GM23248 (cell line): ENCODE data around the gene FMO3. TPM values are rescaled to one million over a fixed set of nuclear protein-coding genes. Genes with fewer than 3 reads are reported as not detected.

ENCODE experiments used
- DNase-seq: peaks from one replicate; pipeline ENCODE4 v3.0.0-alpha.2; 2015
- H2AFZ ChIP-seq: fragments of 200-600 bp; sonication (generic); 2 replicates; pipeline ENCODE4 v1.6.1; 2016; ENCODE audit warnings: antibody characterized with exemption
- H3F3A ChIP-seq: fragments of 200-600 bp; sonication (generic); 2 replicates; pipeline ENCODE4 v1.6.1; 2016; ENCODE audit warnings: mild to moderate bottlenecking, antibody characterized with exemption, mixed run types; ENCODE audit not compliant: insufficient read depth
- H3K27ac ChIP-seq: fragments of 200-600 bp; sonication (generic); 2 replicates; pipeline ENCODE4 v1.5.1; 2016; ENCODE audit warnings: mild to moderate bottlenecking
- H3K27me3 ChIP-seq: fragments of 200-600 bp; sonication (generic); replicated peaks from 2 replicates; pipeline ENCODE4 v1.6.1; 2016; ENCODE audit warnings: mild to moderate bottlenecking; ENCODE audit not compliant: insufficient read depth
- H3K36me3 ChIP-seq: fragments of 200-600 bp; sonication (generic); 2 replicates; pipeline ENCODE4 v1.6.1; 2016; ENCODE audit warnings: low read depth, mild to moderate bottlenecking
- H3K4me1 ChIP-seq: fragments of 200-600 bp; sonication (generic); 2 replicates; pipeline ENCODE4 v1.6.1; 2016; ENCODE audit warnings: mild to moderate bottlenecking; ENCODE audit not compliant: insufficient read depth
- H3K4me2 ChIP-seq: fragments of 200-600 bp; sonication (generic); one replicate; pipeline ENCODE4 v1.6.1; 2016; ENCODE audit warnings: mild to moderate bottlenecking; ENCODE audit not compliant: unreplicated experiment
- H3K4me3 ChIP-seq: fragments of 200-600 bp; sonication (generic); 2 replicates; pipeline ENCODE4 v1.5.1; 2016; ENCODE audit warnings: mild to moderate bottlenecking
- H3K79me2 ChIP-seq: fragments of 200-600 bp; sonication (generic); 2 replicates; pipeline ENCODE4 v1.6.1; 2016; ENCODE audit warnings: mild to moderate bottlenecking; ENCODE audit not compliant: insufficient read depth
- H3K9ac ChIP-seq: fragments of 200-600 bp; sonication (generic); 2 replicates; pipeline ENCODE4 v1.6.1; 2016; ENCODE audit warnings: mild to moderate bottlenecking
- H3K9me2 ChIP-seq: fragments of 200-600 bp; sonication (generic); 2 replicates; pipeline ENCODE4 v1.6.1; 2016; ENCODE audit warnings: mixed run types, mild to moderate bottlenecking, moderate library complexity; ENCODE audit not compliant: insufficient read depth
- H3K9me3 ChIP-seq: fragments of 200-600 bp; sonication (generic); one replicate; pipeline ENCODE4 v1.6.1; 2017; ENCODE audit warnings: low read depth
- H4K20me1 ChIP-seq: fragments of 200-600 bp; sonication (generic); 2 replicates; pipeline ENCODE4 v1.6.0; 2016; ENCODE audit not compliant: insufficient read depth
- EZH2 ChIP-seq: fragments of 200-600 bp; sonication (generic); IDR thresholded peaks from 2 replicates; pipeline ENCODE4 v1.6.1; 2018; ENCODE audit warnings: antibody characterized with exemption, mild to moderate bottlenecking; ENCODE audit not compliant: insufficient read depth, poor library complexity, severe bottlenecking
- EZH2phosphoT487 ChIP-seq: fragments of 200-600 bp; sonication (generic); IDR thresholded peaks from 2 replicates; pipeline ENCODE4 v1.6.1; 2018; ENCODE audit warnings: antibody characterized with exemption, moderate library complexity, mild to moderate bottlenecking, low read depth; ENCODE audit not compliant: insufficient read depth
- WGBS, 2 experiments: methylation state at CpG; one replicate each; pipeline ENCODE4 v1.1.6; 2015 to 2017; ENCODE audit warnings: low lambda C conversion rate in 2 of 2, low coverage in 1 of 2; ENCODE audit errors: missing lambda C conversion rate in 2 of 2; 5-methylcytosine and 5-hydroxymethylcytosine counted together
- in situ Hi-C: fragments of 300-500 bp; cut with MboI; formaldehyde crosslinking; loops from 2 replicates; pipeline ENCODE4 v1.15.0; 2020
- polyA plus RNA-seq: library from polyadenylated mRNA; unstranded; fragments of >200 nt; fragmentation: Nextera tagmentation; extraction: Ambion mirVana; gene quantifications from 2 replicates; pipeline ENCODE4 v1.2.1, GENCODE V29; 2016
- total RNA-seq: library from RNA; depleted of rRNA; stranded (reverse); fragments of >200 nt; shearing (Covaris generic); gene quantifications from 2 replicates; pipeline ENCODE4 v1.2.3, GENCODE V29; 2014

Gene FMO3
- total and polyA plus RNA-seq, 2 experiments from 2014 or later: not detected

DNA sequence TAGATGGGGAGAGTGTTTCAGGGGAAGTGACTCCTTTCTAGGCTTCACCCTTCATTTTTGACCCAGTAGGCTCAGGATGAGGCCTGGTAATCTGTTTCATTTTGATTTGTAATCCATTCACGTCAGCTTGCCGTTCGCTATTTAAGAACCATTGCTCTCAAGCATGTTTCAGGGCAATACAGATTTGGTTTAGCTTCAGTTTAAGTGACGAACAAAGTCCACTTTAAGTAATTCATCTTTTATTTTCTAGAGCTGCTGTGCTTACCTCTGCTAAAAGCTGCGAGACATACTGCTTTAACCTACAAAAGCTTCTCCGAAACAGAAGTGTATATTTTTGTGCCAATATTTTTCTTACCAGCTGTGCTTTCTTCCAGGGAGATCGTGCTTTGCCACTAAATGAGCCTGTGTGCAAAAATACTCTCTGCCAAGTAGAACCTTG is 8.9 kb upstream of the FMO3 start:
- H3K27me3 ChIP-seq: peaks cover 6% of the 10 kb centered on the region; the same call in 1 of the 2 replicates
- H3K36me3 ChIP-seq: no peaks in the 10 kb centered on the region
- no peak overlapping the region for H3K9ac ChIP-seq
- no peaks in the 10 kb centered on the region for H3K4me1 ChIP-seq
- 81 to 89% methylated on average over 7 of the region's 7 CpGs for WGBS, 2 experiments
- TF ChIP-seq EZH2phosphoT487 (no peak), EZH2 (no peak)
- no peaks in the 10 kb centered on the region for H3K79me2 ChIP-seq
- no peak overlapping the region for H3K4me2 ChIP-seq
- in situ Hi-C loops: loop anchor here (10.0 kb wide), 2 partner anchors 143 to 233 kb away; partner anchors contain the start of gene FMO4
- no peaks in the 10 kb centered on the region for H3K9me2 ChIP-seq
- H3K4me3 ChIP-seq: no peak overlapping the region
- H3K9me3 ChIP-seq: no peaks in the 10 kb centered on the region
- H4K20me1 ChIP-seq: no peaks in the 10 kb centered on the region
- no peak for DNase-seq
- no peaks in the 10 kb centered on the region for H3F3A ChIP-seq
- H3K27ac ChIP-seq: no peak overlapping the region
- no peak overlapping the region for H2AFZ ChIP-seq

DNA sequence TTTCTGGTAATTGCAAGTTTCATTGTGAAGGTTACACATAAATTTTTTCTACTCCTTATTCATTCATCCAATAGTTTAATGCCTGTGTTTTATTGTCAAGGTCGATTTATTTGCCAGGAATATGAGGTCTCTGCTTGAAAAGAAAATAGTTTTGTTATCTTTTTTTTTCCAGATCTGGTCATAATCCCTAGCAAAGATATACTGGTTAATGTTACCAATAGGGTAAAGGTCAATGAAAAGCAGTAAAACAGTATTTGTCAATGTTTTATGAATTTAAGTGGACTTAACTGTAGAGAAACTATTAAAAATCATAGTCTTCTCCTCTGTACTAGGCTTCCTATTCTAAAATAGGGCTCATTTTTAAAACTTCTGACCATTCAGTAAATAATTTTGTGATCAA is 8.1 kb upstream of the FMO3 start:
- H3F3A ChIP-seq: no peaks in the 10 kb centered on the region
- no peak overlapping the region for H3K4me2 ChIP-seq
- in situ Hi-C loops: loop anchor here (10.0 kb wide), 2 partner anchors 142 to 232 kb away; partner anchors contain the start of gene FMO4
- no peaks in the 10 kb centered on the region for H4K20me1 ChIP-seq
- no peaks in the 10 kb centered on the region for H3K4me1 ChIP-seq
- H3K9me3 ChIP-seq: no peaks in the 10 kb centered on the region
- H3K4me3 ChIP-seq: no peak overlapping the region
- no peak overlapping the region for H3K9ac ChIP-seq
- WGBS, 2 experiments: 18 to 28% methylated on average over 1 of the region's 1 CpG
- no peak overlapping the region for H3K27ac ChIP-seq
- no peaks in the 10 kb centered on the region for H3K79me2 ChIP-seq
- H3K9me2 ChIP-seq: no peaks in the 10 kb centered on the region
- peaks cover 6% of the 10 kb centered on the region; the same call in 1 of the 2 replicates for H3K27me3 ChIP-seq
- TF ChIP-seq EZH2 (no peak), EZH2phosphoT487 (no peak)
- H3K36me3 ChIP-seq: no peaks in the 10 kb centered on the region
- H2AFZ ChIP-seq: no peak overlapping the region
- DNase-seq: no peak

DNA sequence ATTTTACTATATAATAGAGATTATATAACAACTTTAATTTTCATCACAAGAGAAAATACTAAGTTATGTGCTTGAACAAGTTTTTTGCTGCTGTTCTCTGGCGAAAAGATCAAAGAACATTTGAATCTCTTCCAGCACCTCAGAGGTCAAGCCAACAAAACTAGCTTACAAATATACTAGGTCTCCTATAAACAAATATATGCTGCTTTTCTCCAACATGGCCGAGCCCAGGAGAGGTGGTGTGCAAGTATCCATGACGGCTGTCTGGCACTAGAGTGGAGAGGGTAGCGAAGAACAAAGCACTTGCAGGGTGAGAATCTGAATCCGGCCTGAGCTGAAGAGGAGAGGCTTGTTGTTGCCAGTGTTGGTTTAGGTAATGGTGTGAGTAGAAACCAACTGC is 7.5 kb upstream of the FMO3 start:
- Histone ChIP-seq H4K20me1 (no peaks in the 10 kb centered on the region), H3K36me3 (no peaks in the 10 kb centered on the region), H3K9me2 (no peaks in the 10 kb centered on the region), H3K27ac (no peak overlapping the region), H3K9ac (no peak overlapping the region), H3K27me3 (peaks cover 6% of the 10 kb centered on the region; the same call in 1 of the 2 replicates), H3K4me1 (no peaks in the 10 kb centered on the region), H3K79me2 (no peaks in the 10 kb centered on the region), H2AFZ (no peak overlapping the region), H3K4me3 (no peak overlapping the region), H3K9me3 (no peaks in the 10 kb centered on the region), H3K4me2 (no peak overlapping the region), H3F3A (no peaks in the 10 kb centered on the region)
- TF ChIP-seq EZH2: no peak
- no peak for TF ChIP-seq EZH2phosphoT487
- 72 to 80% methylated on average over 5 of the region's 5 CpGs for WGBS, 2 experiments
- in situ Hi-C loops: loop anchor here (10.0 kb wide), 2 partner anchors 142 to 232 kb away; partner anchors contain the start of gene FMO4
- no peak for DNase-seq

DNA sequence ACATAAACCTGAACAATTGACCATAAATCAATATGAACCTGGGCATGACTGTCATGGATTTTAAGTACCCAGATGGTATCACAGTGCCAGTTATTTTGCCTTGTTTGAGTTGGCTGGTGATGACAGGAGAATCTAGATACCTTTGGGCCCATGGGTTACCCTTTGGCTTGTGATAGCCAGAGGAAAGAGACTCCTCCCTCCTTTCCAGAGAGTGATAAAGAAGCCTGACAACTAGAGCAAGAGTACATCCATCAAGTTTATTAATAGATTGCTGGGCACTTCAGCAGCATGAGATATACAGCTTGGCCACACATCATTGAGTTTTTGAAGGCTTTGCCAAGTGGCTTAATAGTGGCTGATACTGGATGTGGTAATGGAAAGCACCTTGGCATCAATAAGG is 6.6 kb upstream of the FMO3 start:
- Histone ChIP-seq H3K4me1 (no peaks in the 10 kb centered on the region), H3K36me3 (no peaks in the 10 kb centered on the region), H3K79me2 (no peaks in the 10 kb centered on the region), H3K27me3 (peaks cover 6% of the 10 kb centered on the region; the same call in 1 of the 2 replicates), H4K20me1 (no peaks in the 10 kb centered on the region), H3K9me2 (no peaks in the 10 kb centered on the region), H3F3A (no peaks in the 10 kb centered on the region), H3K4me2 (no peak overlapping the region), H2AFZ (no peak overlapping the region), H3K9me3 (no peaks in the 10 kb centered on the region), H3K4me3 (no peak overlapping the region), H3K27ac (no peak overlapping the region), H3K9ac (no peak overlapping the region)
- in situ Hi-C loops: loop anchor here (10.0 kb wide), 2 partner anchors 141 to 231 kb away; partner anchors contain the start of gene FMO4
- no peak for DNase-seq
- TF ChIP-seq EZH2 (no peak), EZH2phosphoT487 (no peak)
